Breast epithelium (tissue), 4 donors: ENCODE measurements around the gene CD244. TPM values are rescaled to one million over a fixed set of nuclear protein-coding genes. Genes with fewer than 3 reads are reported as not detected.

Source experiments
- DNase-seq, 2 donors: peaks; one replicate each; pipeline ENCODE4 v3.0.0-alpha.2; 2019; ENCODE audit warnings: low spot score in 2 of 2
- H3K27ac ChIP-seq, 2 donors: fragments of 200-600 bp; sonication (generic) in 1 of 2; one replicate each; pipeline ENCODE4 v1.5.1; 2016 to 2019; ENCODE audit warnings: mild to moderate bottlenecking in 1 of 2
- H3K27me3 ChIP-seq, 2 donors: fragments of 200-600 bp; sonication (generic) in 1 of 2; one replicate each; pipeline versions ENCODE4 v1.5.1 to v1.6.0; 2017 to 2019; ENCODE audit warnings: control low read depth in 1 of 2, mild to moderate bottlenecking in 1 of 2
- H3K36me3 ChIP-seq: fragments of 200-600 bp; one replicate; pipeline ENCODE4 v1.5.1; 2019
- H3K4me1 ChIP-seq, 2 donors: fragments of 200-600 bp; sonication (generic); one replicate each; pipeline ENCODE4 v1.5.1; 2016 to 2019; ENCODE audit warnings: control low read depth in 1 of 2
- H3K4me3 ChIP-seq, 3 donors: fragments of 200-600 bp; sonication (generic); 1 replicate in 2 of 3; 2 replicates in 1 of 3; pipeline ENCODE4 v1.5.1; 2016 to 2019; ENCODE audit warnings: mild to moderate bottlenecking in 3 of 3, moderate library complexity in 2 of 3
- H3K9me3 ChIP-seq, 2 donors: fragments of 200-600 bp; sonication (generic) in 1 of 2; one replicate each; pipeline ENCODE4 v1.5.1; 2016 to 2019; ENCODE audit warnings: control low read depth in 1 of 2
- CTCF ChIP-seq, 3 donors: fragments of 450-650 bp; IDR thresholded peaks; one replicate each; pipeline ENCODE4 v1.5.1; 2016 to 2017; ENCODE audit warnings: antibody characterized with exemption in 3 of 3, mild to moderate bottlenecking in 3 of 3, moderate library complexity in 3 of 3
- POLR2A ChIP-seq: fragments of 450-650 bp; IDR thresholded peaks from one replicate; pipeline ENCODE4 v1.6.1; 2016; ENCODE audit warnings: antibody characterized with exemption, mild to moderate bottlenecking, moderate library complexity
- POLR2AphosphoS5 ChIP-seq, 3 donors: sonication (generic); formaldehyde crosslinking; IDR thresholded peaks; one replicate each; pipeline ENCODE4 v1.6.1; 2017; ENCODE audit warnings: antibody characterized with exemption in 3 of 3
- intact Hi-C: fragments of 100-400 bp; cut with DNase I; formaldehyde crosslinking; loops from one replicate; pipeline ENCODE4 v1.15.1; 2023; ENCODE audit warnings: low total_unique reads
- total RNA-seq, 3 donors: library from RNA; depleted of rRNA; stranded (reverse); fragments of >200 nt; gene quantifications; one replicate each; pipeline ENCODE4 v1.1.0, GENCODE V29; 2016

CD244 gene
- total RNA-seq, 3 donors from 2014 or later: 0.64 to 1.6 (median 0.66) TPM

- DNase-seq: no peak
- no peaks in the 10 kb centered on the region for H3K4me1 ChIP-seq
- H3K27me3 ChIP-seq: no peaks in the 10 kb centered on the region
- TF ChIP-seq POLR2AphosphoS5 (IDR thresholded peaks at IDR 0.05) (no peak), POLR2A (no peak), CTCF (IDR thresholded peaks at IDR 0.05) (no peak)
- H3K27ac ChIP-seq: no peak overlapping the region
- H3K36me3 ChIP-seq: no peaks in the 10 kb centered on the region
- no peaks in the 10 kb centered on the region for H3K9me3 ChIP-seq
- intact Hi-C loops: no loop called here
- no peak overlapping the region for H3K4me3 ChIP-seq
These were observed 530 bp upstream of the CD244 start for GRCh38 chr1:160863061-160863773.

- Histone ChIP-seq H3K27ac (no peak overlapping the region), H3K4me3 (no peak overlapping the region), H3K27me3 (no peaks in the 10 kb centered on the region), H3K4me1 (no peaks in the 10 kb centered on the region), H3K9me3 (no peaks in the 10 kb centered on the region), H3K36me3 (no peaks in the 10 kb centered on the region)
- intact Hi-C loops: no loop called here
- TF ChIP-seq CTCF (IDR thresholded peaks at IDR 0.05) (no peak), POLR2A (no peak), POLR2AphosphoS5 (IDR thresholded peaks at IDR 0.05) (no peak)
- DNase-seq: no peak
These were observed 1.7 kb downstream of the CD244 start for GRCh38 chr1:160860840-160861505.

GRCh38 chr1:160859166-160859565 is 3.5 kb downstream of the CD244 start:
- intact Hi-C loops: no loop called here
- H3K9me3 ChIP-seq: no peaks in the 10 kb centered on the region
- no peaks in the 10 kb centered on the region for H3K27me3 ChIP-seq
- H3K36me3 ChIP-seq: no peaks in the 10 kb centered on the region
- DNase-seq: no peak
- no peaks in the 10 kb centered on the region for H3K4me1 ChIP-seq
- TF ChIP-seq POLR2A: no peak
- no peak for TF ChIP-seq CTCF (IDR thresholded peaks at IDR 0.05)
- TF ChIP-seq POLR2AphosphoS5 (IDR thresholded peaks at IDR 0.05): no peak
- H3K4me3 ChIP-seq: no peak overlapping the region
- H3K27ac ChIP-seq: no peak overlapping the region

- DNase-seq: no peak
- Histone ChIP-seq H3K9me3 (no peaks in the 10 kb centered on the region), H3K4me3 (no peak overlapping the region), H3K36me3 (no peaks in the 10 kb centered on the region), H3K4me1 (no peaks in the 10 kb centered on the region), H3K27me3 (no peaks in the 10 kb centered on the region), H3K27ac (no peak overlapping the region)
- no peak for TF ChIP-seq POLR2AphosphoS5 (IDR thresholded peaks at IDR 0.05)
- no peak for TF ChIP-seq CTCF (IDR thresholded peaks at IDR 0.05)
- TF ChIP-seq POLR2A: no peak
- intact Hi-C loops: no loop called here
These were observed 4.2 kb downstream of the CD244 start for GRCh38 chr1:160858507-160858906.

GRCh38 chr1:160858097-160858496 is 4.6 kb downstream of the CD244 start:
- Histone ChIP-seq H3K9me3 (no peaks in the 10 kb centered on the region), H3K27ac (no peak overlapping the region), H3K36me3 (no peaks in the 10 kb centered on the region), H3K27me3 (no peaks in the 10 kb centered on the region), H3K4me3 (no peak overlapping the region), H3K4me1 (no peaks in the 10 kb centered on the region)
- TF ChIP-seq POLR2AphosphoS5 (IDR thresholded peaks at IDR 0.05) (no peak), CTCF (IDR thresholded peaks at IDR 0.05) (no peak), POLR2A (no peak)
- intact Hi-C loops: no loop called here
- DNase-seq: no peak
